Suppressor macrophage (primary cell): Measurements from ENCODE around the gene GSTM4.

ENCODE experiments used
- DNase-seq, 4 experiments: peaks; one replicate each; pipeline ENCODE4 v3.0.0-alpha.2; 2020 to 2022
- total RNA-seq, 17 experiments: gene quantifications; one replicate each; lab custom pipeline; 2026; ENCODE audit warnings: mixed read lengths in 6 of 17, inconsistent platforms in 3 of 17; lab: John Stamatoyannopoulos, UW

The GSTM4 gene
- 9.8 to 54.5 (median 24.3) reads per million in 17 experiments for total RNA-seq

GRCh38 chr1:109655615-109656519, at the start of gene GSTM4:
GSTM4 (plus strand) TSS chr1:109656099; CDS start chr1:109656390, 291 bp downstream.
- peak; percentile 76 to 93 (median 84) for DNase-seq

- DNase-seq, result no peak
Measured at GRCh38 chr1:109609881-109610280, 46.0 kb upstream of the GSTM4 start.

- peak in 1 of 4 experiments; percentile 2 for DNase-seq
Measured at GRCh38 chr1:109610609-109611307, 45.1 kb upstream of the GSTM4 start.

- DNase-seq, result no peak
Measured at GRCh38 chr1:109611308-109611990, 44.5 kb upstream of the GSTM4 start.

- DNase-seq, result no peak
Measured at GRCh38 chr1:109613361-109614147, 42.3 kb upstream of the GSTM4 start.

GRCh38 chr1:109615879-109616278, 40.0 kb upstream of the GSTM4 start:
- DNase-seq, result peak; percentile 93 to 99 (median 94)

- DNase-seq, result peak; percentile 57 to 83 (median 76)
Measured at GRCh38 chr1:109616391-109616790, 39.5 kb upstream of the GSTM4 start.

- peak; percentile 79 to 95 (median 87) for DNase-seq
Measured at GRCh38 chr1:109617291-109617801, 38.6 kb upstream of the GSTM4 start.

GRCh38 chr1:109618661-109619575, 37.0 kb upstream of the GSTM4 start:
- peak; percentile 58 to 82 (median 71) for DNase-seq

GRCh38 chr1:109619576-109620400, 36.1 kb upstream of the GSTM4 start, which contains the start of the genes AMPD2 and GNAT2:
AMPD2 (plus strand) TSS chr1:109619837; CDS start chr1:109621176, 1,339 bp downstream.
GNAT2 (minus strand) TSS chr1:109619616; CDS start chr1:109612870, 6,746 bp downstream.
- DNase-seq, result peak; percentile 94 to 98 (median 96)

- peak in 3 of 4 experiments; percentile 39 to 57 (median 43) for DNase-seq
Measured at GRCh38 chr1:109620401-109620791, 35.5 kb upstream of the GSTM4 start.

GRCh38 chr1:109620841-109621286, 35.0 kb upstream of the GSTM4 start:
- DNase-seq, result peak; percentile 94 to 98 (median 96)

- peak; percentile 45 to 66 (median 55) for DNase-seq
Measured at GRCh38 chr1:109621379-109622136, 34.3 kb upstream of the GSTM4 start.

- no peak for DNase-seq
Measured at GRCh38 chr1:109622137-109622892, 33.6 kb upstream of the GSTM4 start.

- peak in 3 of 4 experiments; percentile 48 to 59 (median 53) for DNase-seq
Measured at GRCh38 chr1:109622895-109623294, 33.0 kb upstream of the GSTM4 start.

- no peak for DNase-seq
Measured at GRCh38 chr1:109623601-109624161, 32.2 kb upstream of the GSTM4 start.
